DOHH2 (cell line): ENCODE results near the gene PTRHD1.

Experiments
- H3F3A ChIP-seq: fragments of 200-600 bp; sonication (generic), shearing (Covaris generic); 2 replicates; pipeline ENCODE4 v1.6.0; 2016; ENCODE audit warnings: antibody characterized with exemption, mild to moderate bottlenecking; ENCODE audit not compliant: control insufficient read depth, insufficient read depth
- H3K27ac ChIP-seq: fragments of 200-600 bp; sonication (generic); 2 replicates; pipeline ENCODE4 v1.5.1; 2014; ENCODE audit warnings: low read depth, mild to moderate bottlenecking, low read length, moderate library complexity
- H3K27me3 ChIP-seq: fragments of 200-600 bp; sonication (generic); 2 replicates; pipeline ENCODE4 v1.6.1; 2014; ENCODE audit warnings: mild to moderate bottlenecking, low read length, mixed read lengths; ENCODE audit not compliant: control insufficient read depth
- H3K36me3 ChIP-seq: fragments of 200-600 bp; sonication (generic); 2 replicates; pipeline ENCODE4 v1.6.1; 2014; ENCODE audit warnings: mild to moderate bottlenecking, low read length, moderate library complexity, mixed read lengths; ENCODE audit not compliant: control insufficient read depth
- H3K4me1 ChIP-seq: fragments of 200-600 bp; sonication (generic); 2 replicates; pipeline ENCODE4 v1.6.1; 2014; ENCODE audit warnings: mild to moderate bottlenecking, low read length, mixed read lengths; ENCODE audit not compliant: control insufficient read depth
- H3K4me2 ChIP-seq: fragments of 200-600 bp; sonication (generic); 2 replicates; pipeline ENCODE4 v1.6.0; 2014; ENCODE audit warnings: mild to moderate bottlenecking, low read length, moderate library complexity
- H3K4me3 ChIP-seq: fragments of 200-600 bp; sonication (generic); 2 replicates; pipeline ENCODE4 v1.5.1; 2014; ENCODE audit warnings: mild to moderate bottlenecking, low read length, mixed read lengths
- H3K79me2 ChIP-seq: fragments of 200-600 bp; sonication (generic); 2 replicates; pipeline ENCODE4 v1.6.1; 2014; ENCODE audit warnings: mild to moderate bottlenecking, low read length, mixed read lengths; ENCODE audit not compliant: control insufficient read depth
- H3K9me2 ChIP-seq: fragments of 200-600 bp; sonication (generic); replicated peaks from 2 replicates; pipeline ENCODE4 v1.6.1; 2014; ENCODE audit warnings: mild to moderate bottlenecking, low read length, mixed read lengths; ENCODE audit not compliant: control insufficient read depth
- H3K9me3 ChIP-seq: fragments of 200-600 bp; sonication (generic); 2 replicates; pipeline ENCODE4 v1.6.1; 2014; ENCODE audit warnings: antibody characterized with exemption, low read length, mixed read lengths; ENCODE audit not compliant: control insufficient read depth, insufficient read depth
- H4K20me1 ChIP-seq: fragments of 200-600 bp; sonication (generic); 2 replicates; pipeline ENCODE4 v1.6.0; 2014; ENCODE audit warnings: low read depth, mild to moderate bottlenecking, antibody characterized with exemption, low read length, moderate library complexity; ENCODE audit not compliant: control insufficient read depth, insufficient read depth
- EZH2phosphoT487 ChIP-seq: fragments of 200-600 bp; sonication (generic); IDR thresholded peaks from 2 replicates; pipeline ENCODE4 v1.6.1; 2017; ENCODE audit warnings: borderline replicate concordance, mild to moderate bottlenecking, antibody characterized with exemption, low read length, moderate library complexity, mixed read lengths
- TF ChIP-seq, protein P1 (sequence below): fragments of 200-600 bp; sonication (generic); IDR thresholded peaks from one replicate; pipeline ENCODE4 v1.5.1; 2014; ENCODE audit warnings: antibody characterized with exemption, mild to moderate bottlenecking, low read depth, low read length; ENCODE audit not compliant: poor library complexity, severe bottlenecking

The PTRHD1 gene

DNA sequence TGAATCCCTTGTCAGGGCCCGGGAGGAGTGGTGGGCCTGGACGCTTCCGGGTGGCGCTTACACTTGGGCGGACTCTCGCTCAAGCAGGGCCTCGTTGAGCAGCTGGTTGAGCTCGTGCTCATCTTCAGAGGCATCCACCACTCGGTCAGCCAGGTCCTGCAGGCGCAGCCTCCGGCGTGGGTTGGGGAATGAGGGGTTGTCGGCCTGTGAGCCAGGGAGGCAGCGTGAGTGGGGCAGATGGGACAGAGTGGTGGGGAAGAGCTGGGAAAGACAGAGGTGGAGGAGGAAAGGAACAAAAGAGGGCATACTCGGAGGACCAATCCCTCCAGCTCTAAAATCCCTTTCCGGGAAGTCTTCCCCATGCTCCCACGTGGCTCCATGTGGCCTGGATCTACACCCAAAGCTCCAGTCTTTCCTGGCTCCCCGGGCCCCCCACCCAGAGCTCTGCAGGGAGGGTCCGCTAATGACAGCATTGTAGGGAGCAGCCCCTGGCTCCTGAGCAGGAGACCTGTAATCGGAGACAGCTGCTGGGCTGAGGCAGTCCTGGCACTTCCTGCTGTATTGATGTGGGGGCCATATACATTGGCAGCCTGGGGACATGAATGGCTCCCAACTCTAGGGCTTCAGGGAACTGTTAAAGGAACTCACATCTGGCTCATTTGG, 41.7 kb upstream of the PTRHD1 start:
- H3K36me3 ChIP-seq, result peaks cover 51% of the 10 kb centered on the region

DNA sequence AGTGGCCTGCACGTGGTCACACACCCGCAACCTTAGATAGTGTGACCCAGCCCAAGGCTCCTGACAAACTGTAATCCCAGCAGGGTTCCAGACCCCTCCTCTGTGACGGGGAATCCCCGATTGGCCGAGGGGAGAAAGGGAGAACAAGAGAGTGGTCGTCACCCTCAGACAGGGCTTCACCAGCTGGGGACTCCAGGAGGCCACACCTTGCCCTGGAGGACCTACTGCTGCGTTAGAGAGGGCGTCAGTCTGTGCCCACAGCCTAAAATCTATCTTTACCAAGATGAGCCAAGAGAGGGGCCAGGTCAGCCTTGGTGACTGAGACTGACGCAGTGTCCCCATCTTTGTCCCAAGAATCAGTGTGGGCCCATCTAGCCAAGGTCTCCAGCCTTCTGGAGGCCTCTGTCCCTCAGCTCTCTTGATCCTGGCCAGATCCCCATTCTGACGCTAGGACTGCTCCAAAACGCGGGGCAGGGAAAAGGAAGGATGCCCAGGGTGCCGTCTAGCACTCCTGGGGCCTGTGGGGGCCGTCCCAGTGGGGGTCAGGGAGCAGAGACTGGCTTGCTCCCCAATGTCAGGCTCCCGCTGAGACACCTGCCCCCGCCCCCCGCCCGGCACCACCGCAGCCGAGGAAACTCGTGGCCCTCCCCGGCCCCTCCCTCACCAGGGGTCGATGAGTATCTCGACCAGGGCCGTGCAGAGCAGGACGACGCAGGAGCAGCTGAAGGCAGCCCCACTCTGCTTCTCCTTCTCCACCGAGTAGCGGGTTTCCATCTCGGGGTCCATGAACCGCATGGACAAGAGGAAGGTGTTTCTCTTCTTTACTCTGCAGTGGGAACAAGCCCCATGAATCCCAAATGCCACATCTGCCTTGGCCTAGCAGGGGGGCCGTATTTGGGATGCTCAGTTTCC, 40.9 kb upstream of the PTRHD1 start:
- H3K4me1 ChIP-seq, result no peaks in the 10 kb centered on the region
- TF ChIP-seq, protein P1, sequence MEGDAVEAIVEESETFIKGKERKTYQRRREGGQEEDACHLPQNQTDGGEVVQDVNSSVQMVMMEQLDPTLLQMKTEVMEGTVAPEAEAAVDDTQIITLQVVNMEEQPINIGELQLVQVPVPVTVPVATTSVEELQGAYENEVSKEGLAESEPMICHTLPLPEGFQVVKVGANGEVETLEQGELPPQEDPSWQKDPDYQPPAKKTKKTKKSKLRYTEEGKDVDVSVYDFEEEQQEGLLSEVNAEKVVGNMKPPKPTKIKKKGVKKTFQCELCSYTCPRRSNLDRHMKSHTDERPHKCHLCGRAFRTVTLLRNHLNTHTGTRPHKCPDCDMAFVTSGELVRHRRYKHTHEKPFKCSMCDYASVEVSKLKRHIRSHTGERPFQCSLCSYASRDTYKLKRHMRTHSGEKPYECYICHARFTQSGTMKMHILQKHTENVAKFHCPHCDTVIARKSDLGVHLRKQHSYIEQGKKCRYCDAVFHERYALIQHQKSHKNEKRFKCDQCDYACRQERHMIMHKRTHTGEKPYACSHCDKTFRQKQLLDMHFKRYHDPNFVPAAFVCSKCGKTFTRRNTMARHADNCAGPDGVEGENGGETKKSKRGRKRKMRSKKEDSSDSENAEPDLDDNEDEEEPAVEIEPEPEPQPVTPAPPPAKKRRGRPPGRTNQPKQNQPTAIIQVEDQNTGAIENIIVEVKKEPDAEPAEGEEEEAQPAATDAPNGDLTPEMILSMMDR, result no peak
- TF ChIP-seq EZH2phosphoT487, result no peak
- no peaks in the 10 kb centered on the region for H3F3A ChIP-seq
- no peaks in the 10 kb centered on the region for H4K20me1 ChIP-seq
- H3K27ac ChIP-seq, result no peak overlapping the region
- H3K9me2 ChIP-seq, result no peaks in the 10 kb centered on the region
- H3K4me3 ChIP-seq, result no peak overlapping the region
- peaks cover 48% of the 10 kb centered on the region for H3K36me3 ChIP-seq
- H3K27me3 ChIP-seq, result no peaks in the 10 kb centered on the region
- H3K79me2 ChIP-seq, result no peaks in the 10 kb centered on the region
- H3K9me3 ChIP-seq, result no peaks in the 10 kb centered on the region
- no peak overlapping the region for H3K4me2 ChIP-seq

More for the DNA sequence above, 41.7 kb upstream of the PTRHD1 start:
- no peaks in the 10 kb centered on the region for H3F3A ChIP-seq
- H3K27me3 ChIP-seq, result no peaks in the 10 kb centered on the region
- H3K4me1 ChIP-seq, result no peaks in the 10 kb centered on the region
- H3K4me3 ChIP-seq, result no peak overlapping the region
- H3K9me3 ChIP-seq, result no peaks in the 10 kb centered on the region
- no peak overlapping the region for H3K27ac ChIP-seq
- no peaks in the 10 kb centered on the region for H3K79me2 ChIP-seq
- no peaks in the 10 kb centered on the region for H3K9me2 ChIP-seq
- TF ChIP-seq, protein P1, result no peak
- TF ChIP-seq EZH2phosphoT487, result no peak
- no peaks in the 10 kb centered on the region for H4K20me1 ChIP-seq
- no peak overlapping the region for H3K4me2 ChIP-seq

DNA sequence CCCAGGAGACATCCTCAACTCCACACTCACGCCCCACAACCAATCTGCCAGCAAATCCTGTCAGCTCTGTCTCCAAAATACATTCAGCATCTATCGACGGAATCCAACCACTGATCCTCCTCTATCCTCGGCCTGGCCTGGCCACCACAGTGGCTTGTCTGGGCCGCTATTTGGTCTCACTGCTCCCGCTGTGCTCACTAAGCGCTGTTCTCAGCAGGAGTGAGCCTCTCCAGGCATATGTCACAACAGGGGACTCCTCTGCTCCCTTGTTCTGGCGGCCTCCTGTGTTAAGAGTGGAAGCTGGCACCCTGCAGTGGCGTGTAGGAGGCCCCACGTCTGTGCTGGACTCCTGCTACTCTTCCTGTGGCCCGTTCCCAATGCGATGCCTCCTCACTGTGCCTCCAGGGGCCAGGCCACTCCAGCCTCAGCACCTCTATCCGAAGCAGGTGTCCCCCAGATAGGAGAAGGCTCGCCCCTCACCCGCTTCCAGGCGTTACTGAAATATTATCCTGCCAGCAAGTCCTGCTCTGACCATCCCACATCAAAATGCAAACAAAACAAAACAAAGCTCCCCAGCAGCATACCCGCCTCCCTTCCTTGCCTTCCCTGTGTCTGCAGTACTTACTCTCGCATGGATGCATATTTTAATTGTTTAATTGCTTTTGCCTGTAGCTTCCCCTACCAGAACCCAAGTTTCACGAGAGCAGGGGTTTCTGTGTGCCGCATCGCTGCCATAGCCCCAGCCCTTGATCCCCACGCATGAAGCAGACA, 39.9 kb upstream of the PTRHD1 start:
- no peak overlapping the region for H3K4me2 ChIP-seq
- H3K9me2 ChIP-seq, result no peaks in the 10 kb centered on the region
- H3K36me3 ChIP-seq, result peaks cover 45% of the 10 kb centered on the region
- H4K20me1 ChIP-seq, result no peaks in the 10 kb centered on the region
- no peak for TF ChIP-seq EZH2phosphoT487
- TF ChIP-seq, protein P1, result no peak
- no peak overlapping the region for H3K27ac ChIP-seq
- H3K79me2 ChIP-seq, result no peaks in the 10 kb centered on the region
- no peaks in the 10 kb centered on the region for H3K9me3 ChIP-seq
- H3K4me1 ChIP-seq, result no peaks in the 10 kb centered on the region
- no peaks in the 10 kb centered on the region for H3K27me3 ChIP-seq
- no peaks in the 10 kb centered on the region for H3F3A ChIP-seq
- H3K4me3 ChIP-seq, result no peak overlapping the region
